ENCODE results near the gene RHO.

Gene RHO

GRCh38 chr3:129549006-129549800 is 20.8 kb downstream of the RHO start:
- Histone ChIP-seq H4K20me1 (ENCODE audit: low read depth, low read length) (no peaks in the 10 kb centered on the region), H3K9ac (ENCODE audit: low read length) (no peak overlapping the region), H3K9me3 (ENCODE audit: insufficient read depth, low read length) (no peaks in the 10 kb centered on the region)

DNA sequence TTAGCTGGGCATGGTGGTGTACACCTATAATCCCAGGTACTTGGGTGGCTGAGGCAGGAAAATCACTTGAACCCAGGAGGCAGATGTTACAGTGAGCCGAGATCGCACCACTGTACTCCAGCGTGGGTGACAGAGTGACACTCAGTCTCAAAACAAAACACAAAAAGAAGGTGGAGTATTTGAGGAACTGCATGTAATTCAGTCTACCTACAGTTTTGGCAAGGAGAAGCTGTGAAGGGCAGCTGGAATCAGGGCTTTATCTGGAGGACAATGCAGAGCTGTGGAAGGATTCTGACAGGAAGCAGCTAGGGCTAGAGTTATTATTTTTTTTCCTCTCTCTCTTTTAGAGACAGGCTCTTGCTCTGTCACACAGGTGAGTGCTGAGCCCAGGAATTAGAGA is 21.4 kb downstream of the RHO start:
- Histone ChIP-seq H3K27ac (ENCODE audit: low read depth, low read length) (no peak overlapping the region), H3K79me2 (ENCODE audit: insufficient read depth, low read length) (no peaks in the 10 kb centered on the region), H3K9me2 (replicated peaks; ENCODE audit: insufficient read depth, low read length) (no peaks in the 10 kb centered on the region), H3F3A (ENCODE audit: insufficient read depth) (no peaks in the 10 kb centered on the region), H3K36me3 (ENCODE audit: low read length) (no peaks in the 10 kb centered on the region), H3K4me3 (ENCODE audit: insufficient read depth, low read length, poor library complexity, severe bottlenecking) (no peak overlapping the region), H3K9ac (ENCODE audit: low read length) (no peak overlapping the region), H2AFZ (ENCODE audit: low read depth, low read length, severe bottlenecking) (no peak overlapping the region), H3K27me3 (ENCODE audit: low read length) (no peaks in the 10 kb centered on the region), H3K4me2 (ENCODE audit: low read depth, low read length, poor library complexity, severe bottlenecking) (no peak overlapping the region), H3K9me3 (ENCODE audit: insufficient read depth, low read length) (no peaks in the 10 kb centered on the region), H4K20me1 (ENCODE audit: low read depth, low read length) (no peaks in the 10 kb centered on the region)
- TF ChIP-seq, protein P1, sequence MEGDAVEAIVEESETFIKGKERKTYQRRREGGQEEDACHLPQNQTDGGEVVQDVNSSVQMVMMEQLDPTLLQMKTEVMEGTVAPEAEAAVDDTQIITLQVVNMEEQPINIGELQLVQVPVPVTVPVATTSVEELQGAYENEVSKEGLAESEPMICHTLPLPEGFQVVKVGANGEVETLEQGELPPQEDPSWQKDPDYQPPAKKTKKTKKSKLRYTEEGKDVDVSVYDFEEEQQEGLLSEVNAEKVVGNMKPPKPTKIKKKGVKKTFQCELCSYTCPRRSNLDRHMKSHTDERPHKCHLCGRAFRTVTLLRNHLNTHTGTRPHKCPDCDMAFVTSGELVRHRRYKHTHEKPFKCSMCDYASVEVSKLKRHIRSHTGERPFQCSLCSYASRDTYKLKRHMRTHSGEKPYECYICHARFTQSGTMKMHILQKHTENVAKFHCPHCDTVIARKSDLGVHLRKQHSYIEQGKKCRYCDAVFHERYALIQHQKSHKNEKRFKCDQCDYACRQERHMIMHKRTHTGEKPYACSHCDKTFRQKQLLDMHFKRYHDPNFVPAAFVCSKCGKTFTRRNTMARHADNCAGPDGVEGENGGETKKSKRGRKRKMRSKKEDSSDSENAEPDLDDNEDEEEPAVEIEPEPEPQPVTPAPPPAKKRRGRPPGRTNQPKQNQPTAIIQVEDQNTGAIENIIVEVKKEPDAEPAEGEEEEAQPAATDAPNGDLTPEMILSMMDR (IDR thresholded peaks at IDR 0.05; ENCODE audit: insufficient read depth, low read length, poor library complexity, severe bottlenecking), result no peak
- TF ChIP-seq EZH2phosphoT487 (conservative IDR thresholded peaks at IDR 0.05; ENCODE audit: low read length), result no peak

More at GRCh38 chr3:129549006-129549800, 20.8 kb downstream of the RHO start:
- H3K36me3 ChIP-seq (ENCODE audit: low read length), result no peaks in the 10 kb centered on the region
- no peaks in the 10 kb centered on the region for H3K27me3 ChIP-seq (ENCODE audit: low read length)
- no peak overlapping the region for H3K27ac ChIP-seq (ENCODE audit: low read depth, low read length)
- H3K4me2 ChIP-seq (ENCODE audit: low read depth, low read length, poor library complexity, severe bottlenecking), result no peak overlapping the region
- no peak overlapping the region for H2AFZ ChIP-seq (ENCODE audit: low read depth, low read length, severe bottlenecking)
- H3K79me2 ChIP-seq (ENCODE audit: insufficient read depth, low read length), result no peaks in the 10 kb centered on the region
- no peak overlapping the region for H3K4me3 ChIP-seq (ENCODE audit: insufficient read depth, low read length, poor library complexity, severe bottlenecking)
- no peaks in the 10 kb centered on the region for H3F3A ChIP-seq (ENCODE audit: insufficient read depth)
- no peaks in the 10 kb centered on the region for H3K9me2 ChIP-seq (replicated peaks; ENCODE audit: insufficient read depth, low read length)
- TF ChIP-seq EZH2phosphoT487 (conservative IDR thresholded peaks at IDR 0.05; ENCODE audit: low read length), result no peak

DNA sequence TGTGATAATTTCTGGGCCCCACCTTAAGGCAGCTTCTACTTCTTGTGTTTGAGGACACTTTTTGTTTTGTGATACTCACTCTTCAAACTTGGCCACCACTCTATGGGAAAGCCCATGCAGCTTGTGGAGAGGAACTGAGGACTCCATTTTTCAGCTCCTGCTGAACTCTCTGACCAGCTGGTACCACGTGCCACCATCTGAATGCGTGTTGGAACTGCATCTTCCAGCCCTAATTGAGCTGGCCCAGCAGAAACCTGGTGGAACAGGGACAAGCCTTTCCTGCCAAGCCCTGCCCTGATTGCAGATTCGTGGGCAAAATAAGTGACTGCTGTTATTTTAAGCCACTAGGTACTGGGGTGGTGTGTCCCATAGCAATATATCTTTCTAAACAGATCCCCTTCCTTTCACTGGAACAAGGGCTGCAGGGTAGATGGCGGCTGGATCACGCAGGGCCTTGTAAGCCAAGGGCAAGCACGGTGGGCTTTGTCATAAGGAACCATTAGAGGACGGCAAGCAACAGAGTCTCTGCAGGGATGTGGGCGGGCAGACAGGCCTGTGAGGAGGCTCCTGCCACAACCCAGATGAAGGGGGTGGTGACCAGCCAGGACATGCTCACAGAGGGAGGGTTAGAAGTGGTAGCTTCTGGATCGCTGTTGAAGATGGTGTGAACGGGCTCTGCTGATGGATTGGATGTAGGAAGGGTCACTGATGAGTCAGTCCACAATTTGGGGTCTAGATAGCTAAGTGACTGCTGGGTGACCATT is 24.0 kb downstream of the RHO start:
- Histone ChIP-seq H3K27me3 (ENCODE audit: low read length) (no peaks in the 10 kb centered on the region), H3K27ac (ENCODE audit: low read depth, low read length) (no peak overlapping the region), H3K36me3 (ENCODE audit: low read length) (no peaks in the 10 kb centered on the region), H3K4me3 (ENCODE audit: insufficient read depth, low read length, poor library complexity, severe bottlenecking) (no peak overlapping the region), H4K20me1 (ENCODE audit: low read depth, low read length) (no peaks in the 10 kb centered on the region), H3F3A (ENCODE audit: insufficient read depth) (no peaks in the 10 kb centered on the region), H3K79me2 (ENCODE audit: insufficient read depth, low read length) (no peaks in the 10 kb centered on the region), H3K9me2 (replicated peaks; ENCODE audit: insufficient read depth, low read length) (no peaks in the 10 kb centered on the region), H2AFZ (ENCODE audit: low read depth, low read length, severe bottlenecking) (no peak overlapping the region), H3K4me2 (ENCODE audit: low read depth, low read length, poor library complexity, severe bottlenecking) (no peak overlapping the region), H3K9ac (ENCODE audit: low read length) (no peak overlapping the region), H3K9me3 (ENCODE audit: insufficient read depth, low read length) (no peaks in the 10 kb centered on the region)
- TF ChIP-seq, protein P1 (IDR thresholded peaks at IDR 0.05; ENCODE audit: insufficient read depth, low read length, poor library complexity, severe bottlenecking), result no peak
- TF ChIP-seq EZH2phosphoT487 (conservative IDR thresholded peaks at IDR 0.05; ENCODE audit: low read length), result no peak

DNA sequence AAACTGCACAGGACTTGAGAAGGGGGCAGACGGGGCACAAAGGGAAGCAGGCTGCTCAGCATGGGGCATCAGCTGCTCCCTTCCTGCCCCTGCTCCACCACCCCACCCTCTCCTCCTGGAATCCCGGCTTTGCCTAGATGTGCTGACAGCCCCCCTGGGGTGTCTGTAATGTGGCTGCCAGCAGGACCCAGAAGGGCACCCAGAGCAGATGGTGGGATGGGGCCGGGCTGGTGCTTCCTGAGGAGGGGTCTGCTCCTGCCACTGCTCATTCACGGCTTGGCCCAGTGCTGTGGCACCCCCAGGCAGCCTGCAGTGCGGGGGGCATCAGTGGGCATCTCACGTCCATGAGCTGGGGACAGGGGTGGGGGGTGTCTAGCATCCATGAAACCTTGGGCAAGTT is 24.7 kb downstream of the RHO start:
- TF ChIP-seq, protein P1 (IDR thresholded peaks at IDR 0.05; ENCODE audit: insufficient read depth, low read length, poor library complexity, severe bottlenecking), result no peak
- TF ChIP-seq EZH2phosphoT487 (conservative IDR thresholded peaks at IDR 0.05; ENCODE audit: low read length), result no peak
- H4K20me1 ChIP-seq (ENCODE audit: low read depth, low read length), result no peaks in the 10 kb centered on the region
- no peak overlapping the region for H3K9ac ChIP-seq (ENCODE audit: low read length)
- no peaks in the 10 kb centered on the region for H3K9me2 ChIP-seq (replicated peaks; ENCODE audit: insufficient read depth, low read length)
- no peak overlapping the region for H3K4me3 ChIP-seq (ENCODE audit: insufficient read depth, low read length, poor library complexity, severe bottlenecking)
- no peaks in the 10 kb centered on the region for H3F3A ChIP-seq (ENCODE audit: insufficient read depth)
- no peaks in the 10 kb centered on the region for H3K79me2 ChIP-seq (ENCODE audit: insufficient read depth, low read length)
- no peaks in the 10 kb centered on the region for H3K27me3 ChIP-seq (ENCODE audit: low read length)
- no peak overlapping the region for H2AFZ ChIP-seq (ENCODE audit: low read depth, low read length, severe bottlenecking)
- no peak overlapping the region for H3K27ac ChIP-seq (ENCODE audit: low read depth, low read length)
- H3K36me3 ChIP-seq (ENCODE audit: low read length), result no peaks in the 10 kb centered on the region
- no peaks in the 10 kb centered on the region for H3K9me3 ChIP-seq (ENCODE audit: insufficient read depth, low read length)
- no peak overlapping the region for H3K4me2 ChIP-seq (ENCODE audit: low read depth, low read length, poor library complexity, severe bottlenecking)
